GM10248 (cell line): ENCODE data around the gene PPP6R3.

Experiments used
- CTCF ChIA-PET: fragments of 300-600 bp; sonication (Branson Sonifier 250); formaldehyde crosslinking; extraction: SDS; loops from one replicate; lab custom pipeline; 2021; ENCODE audit warnings: antibody characterized with exemption; lab: Yijun Ruan, JAX
- POLR2A ChIA-PET: fragments of 350-650 bp; sonication (Branson Sonifier 250); formaldehyde crosslinking; extraction: SDS; loops from one replicate; lab custom pipeline; 2020; ENCODE audit warnings: antibody characterized with exemption; lab: Yijun Ruan, JAX
- DNase-seq: peaks from one replicate; pipeline ENCODE4 v3.0.0; 2012; ENCODE audit errors: extremely low spot score
- TF ChIP-seq, protein P1 (sequence below): IDR thresholded peaks from 2 replicates; pipeline ENCODE4 v1.5.1; 2012; ENCODE audit warnings: mild to moderate bottlenecking, low read depth; ENCODE audit errors: extremely low read depth, missing control alignments, control extremely low read depth

Gene PPP6R3

GRCh38 chr11:68497761-68498160 lies 37.2 kb downstream of the PPP6R3 start:
- CTCF ChIA-PET: interaction anchor here (1.1 to 2.0 kb wide), 5 partner anchors 9 to 25 kb away, joined by 3 to 9 read pairs (median 4); no protein-coding TSS in a partner anchor
- no peak for DNase-seq
- TF ChIP-seq, protein P1, sequence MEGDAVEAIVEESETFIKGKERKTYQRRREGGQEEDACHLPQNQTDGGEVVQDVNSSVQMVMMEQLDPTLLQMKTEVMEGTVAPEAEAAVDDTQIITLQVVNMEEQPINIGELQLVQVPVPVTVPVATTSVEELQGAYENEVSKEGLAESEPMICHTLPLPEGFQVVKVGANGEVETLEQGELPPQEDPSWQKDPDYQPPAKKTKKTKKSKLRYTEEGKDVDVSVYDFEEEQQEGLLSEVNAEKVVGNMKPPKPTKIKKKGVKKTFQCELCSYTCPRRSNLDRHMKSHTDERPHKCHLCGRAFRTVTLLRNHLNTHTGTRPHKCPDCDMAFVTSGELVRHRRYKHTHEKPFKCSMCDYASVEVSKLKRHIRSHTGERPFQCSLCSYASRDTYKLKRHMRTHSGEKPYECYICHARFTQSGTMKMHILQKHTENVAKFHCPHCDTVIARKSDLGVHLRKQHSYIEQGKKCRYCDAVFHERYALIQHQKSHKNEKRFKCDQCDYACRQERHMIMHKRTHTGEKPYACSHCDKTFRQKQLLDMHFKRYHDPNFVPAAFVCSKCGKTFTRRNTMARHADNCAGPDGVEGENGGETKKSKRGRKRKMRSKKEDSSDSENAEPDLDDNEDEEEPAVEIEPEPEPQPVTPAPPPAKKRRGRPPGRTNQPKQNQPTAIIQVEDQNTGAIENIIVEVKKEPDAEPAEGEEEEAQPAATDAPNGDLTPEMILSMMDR: no peak
- POLR2A ChIA-PET: no interaction called here

GRCh38 chr11:68498321-68498720 lies 37.8 kb downstream of the PPP6R3 start:
- ChIA-PET POLR2A (no interaction called here), CTCF (interaction anchor here (1.1 to 2.0 kb wide), 6 partner anchors 8 to 127 kb away, joined by 3 to 9 read pairs (median 4); no protein-coding TSS in a partner anchor)
- TF ChIP-seq, protein P1: no peak
- DNase-seq: no peak

DNA sequence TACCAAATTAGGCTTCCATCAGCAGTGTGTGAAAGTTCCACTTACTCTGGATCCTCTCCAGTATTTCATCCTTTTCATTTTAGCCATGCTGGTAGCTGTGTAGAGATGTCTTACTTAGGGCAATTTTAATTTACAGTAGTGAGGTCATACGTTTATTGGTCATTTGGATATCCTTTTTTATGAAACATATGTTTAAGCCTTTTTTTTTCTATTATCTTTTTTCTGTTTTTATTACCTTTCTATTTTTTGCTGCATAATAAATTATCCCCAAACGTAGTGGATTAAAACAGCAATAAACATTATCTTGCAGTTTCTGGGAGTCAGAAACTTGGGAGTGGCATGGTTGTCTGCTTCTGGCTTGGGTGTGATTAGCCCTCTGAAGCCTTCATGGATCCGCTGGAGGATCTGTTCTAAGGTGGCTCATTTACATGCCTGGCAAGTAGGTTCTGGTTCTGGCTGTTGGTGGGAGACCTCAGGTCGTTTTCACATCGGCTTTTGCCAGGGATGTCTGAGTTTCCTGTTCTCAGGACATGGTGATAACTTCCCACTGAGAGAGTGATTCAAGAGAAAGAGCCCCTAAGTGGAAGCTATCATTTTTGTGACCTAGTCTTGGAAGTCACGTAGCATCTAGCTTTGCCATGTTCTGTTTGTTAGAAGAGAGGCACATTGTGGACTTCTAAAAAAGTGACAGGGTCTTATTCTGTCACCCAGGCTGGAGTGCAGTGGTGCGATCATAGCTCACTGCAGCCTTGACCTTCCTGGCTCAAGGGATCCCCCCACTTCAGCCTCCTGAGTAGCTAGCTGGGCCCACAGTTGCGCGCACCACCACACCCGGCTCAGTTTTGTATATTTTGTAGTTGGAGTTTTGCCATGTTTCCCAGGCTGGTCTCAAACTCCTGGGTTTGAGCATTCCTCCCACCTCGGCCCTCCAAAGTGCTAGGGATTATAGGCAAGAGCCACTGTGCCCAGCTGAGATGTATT lies 38.6 kb downstream of the PPP6R3 start:
- DNase-seq: no peak
- POLR2A ChIA-PET: no interaction called here
- CTCF ChIA-PET: interaction anchor here (1.1 to 2.0 kb wide), 6 partner anchors 8 to 128 kb away, joined by 3 to 9 read pairs (median 4); no protein-coding TSS in a partner anchor
- TF ChIP-seq, protein P1: no peak

GRCh38 chr11:68500206-68500605 lies 39.7 kb downstream of the PPP6R3 start:
- TF ChIP-seq, protein P1: no peak
- ChIA-PET POLR2A (no interaction called here), CTCF (no interaction called here)
- no peak for DNase-seq

DNA sequence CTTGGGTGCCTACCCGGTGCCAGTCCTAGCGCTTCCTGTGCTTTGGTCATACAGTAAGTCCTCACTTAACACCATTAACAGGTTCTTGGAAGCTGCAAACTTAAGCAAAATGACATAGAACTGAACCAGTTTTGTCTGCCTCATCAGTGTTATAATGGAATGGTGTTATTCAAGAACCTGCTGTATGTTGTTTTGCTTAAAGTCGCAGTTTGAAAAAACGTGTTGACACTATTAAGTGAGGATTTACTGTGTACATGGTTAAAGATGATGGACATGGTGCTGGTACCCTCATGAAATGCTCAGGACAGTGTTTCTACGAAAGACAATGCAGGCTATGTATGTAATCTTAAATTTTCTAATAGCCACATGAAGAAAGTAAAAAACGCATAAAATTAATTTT lies 41.3 kb downstream of the PPP6R3 start:
- CTCF ChIA-PET: no interaction called here
- POLR2A ChIA-PET: no interaction called here
- no peak for DNase-seq

GRCh38 chr11:68503251-68503687 lies 42.7 kb downstream of the PPP6R3 start:
- TF ChIP-seq, protein P1: no peak
- DNase-seq: no peak
- POLR2A ChIA-PET: no interaction called here
- CTCF ChIA-PET: interaction anchor here (1.1 kb wide), 1 partner anchor 19 kb away, joined by 3 read pairs; no protein-coding TSS in a partner anchor

More for the DNA sequence above, 41.3 kb downstream of the PPP6R3 start:
- TF ChIP-seq, protein P1: no peak
